Left ventricle myocardium inferior (tissue), 1 donor: ENCODE results near the gene NSF. TPM values are rescaled to one million over a fixed set of nuclear protein-coding genes. Genes with fewer than 3 reads are reported as not detected.

Source experiments
- DNase-seq: peaks from one replicate; pipeline ENCODE4 v3.0.0-alpha.2; 2020
- H3K27ac ChIP-seq: fragments of 200-600 bp; replicated peaks from 2 replicates; pipeline ENCODE4 v1.8.0; 2021
- H3K27me3 ChIP-seq: fragments of 200-600 bp; 2 replicates; pipeline ENCODE4 v1.8.0; 2021; ENCODE audit warnings: low read depth
- H3K36me3 ChIP-seq: fragments of 200-600 bp; 2 replicates; pipeline ENCODE4 v1.8.0; 2021
- H3K4me1 ChIP-seq: fragments of 200-600 bp; 2 replicates; pipeline ENCODE4 v1.8.0; 2021
- H3K4me3 ChIP-seq: fragments of 200-600 bp; 2 replicates; pipeline ENCODE4 v1.8.0; 2021; ENCODE audit warnings: mild to moderate bottlenecking, moderate library complexity
- H3K9me3 ChIP-seq: fragments of 200-600 bp; replicated peaks from 2 replicates; pipeline ENCODE4 v1.8.0; 2021
- intact Hi-C: fragments of 100-400 bp; cut with micrococcal nuclease; formaldehyde crosslinking; loops from one replicate; pipeline ENCODE4 v1.11.0; 2022
- total RNA-seq: library from RNA; stranded (reverse); fragmentation: NEBNext Ultra II Directional; extraction: Animal tissue kit (Norgen Biotek cat#: 25700); gene quantifications from one replicate; pipeline ENCODE4 v1.2.1, GENCODE V29; 2021
- TF ChIP-seq, protein P1 (sequence below): fragments of 200-600 bp; IDR thresholded peaks from 2 replicates; pipeline ENCODE4 v1.8.0; 2021; ENCODE audit warnings: antibody characterized with exemption, mild to moderate bottlenecking, borderline replicate concordance
- donor health status: DM: no; HTN: yes; CAD: no; lungs with severe emphysema.

The NSF gene
- total RNA-seq, 1 donor from 2014 or later = 29.0 TPM

DNA sequence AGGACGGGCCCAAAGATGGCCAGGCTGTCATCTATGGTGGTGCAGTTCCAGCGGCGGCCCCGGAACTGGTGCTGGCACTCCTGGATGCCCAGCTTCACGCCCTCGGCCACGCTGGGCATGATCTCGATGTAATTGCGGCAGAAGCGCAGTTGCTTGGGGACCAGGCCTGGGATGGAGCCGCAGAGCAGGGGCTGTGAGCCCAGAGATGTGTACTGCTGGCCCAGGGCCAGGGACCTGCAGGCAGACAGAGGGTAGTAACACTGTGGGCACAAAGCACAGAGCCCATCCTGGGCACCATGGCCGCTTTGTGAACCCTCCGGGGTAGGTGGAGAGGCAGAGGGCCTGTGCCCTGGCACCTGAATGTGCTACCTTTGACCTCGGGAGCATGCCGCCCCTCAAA is 183.2 kb downstream of the NSF start:
- Histone ChIP-seq H3K4me3 (no peak overlapping the region), H3K27ac (no peak overlapping the region), H3K27me3 (peaks cover 42% of the 10 kb centered on the region), H3K4me1 (peaks cover 15% of the 10 kb centered on the region), H3K9me3 (no peaks in the 10 kb centered on the region), H3K36me3 (no peaks in the 10 kb centered on the region)
- TF ChIP-seq, protein P1, sequence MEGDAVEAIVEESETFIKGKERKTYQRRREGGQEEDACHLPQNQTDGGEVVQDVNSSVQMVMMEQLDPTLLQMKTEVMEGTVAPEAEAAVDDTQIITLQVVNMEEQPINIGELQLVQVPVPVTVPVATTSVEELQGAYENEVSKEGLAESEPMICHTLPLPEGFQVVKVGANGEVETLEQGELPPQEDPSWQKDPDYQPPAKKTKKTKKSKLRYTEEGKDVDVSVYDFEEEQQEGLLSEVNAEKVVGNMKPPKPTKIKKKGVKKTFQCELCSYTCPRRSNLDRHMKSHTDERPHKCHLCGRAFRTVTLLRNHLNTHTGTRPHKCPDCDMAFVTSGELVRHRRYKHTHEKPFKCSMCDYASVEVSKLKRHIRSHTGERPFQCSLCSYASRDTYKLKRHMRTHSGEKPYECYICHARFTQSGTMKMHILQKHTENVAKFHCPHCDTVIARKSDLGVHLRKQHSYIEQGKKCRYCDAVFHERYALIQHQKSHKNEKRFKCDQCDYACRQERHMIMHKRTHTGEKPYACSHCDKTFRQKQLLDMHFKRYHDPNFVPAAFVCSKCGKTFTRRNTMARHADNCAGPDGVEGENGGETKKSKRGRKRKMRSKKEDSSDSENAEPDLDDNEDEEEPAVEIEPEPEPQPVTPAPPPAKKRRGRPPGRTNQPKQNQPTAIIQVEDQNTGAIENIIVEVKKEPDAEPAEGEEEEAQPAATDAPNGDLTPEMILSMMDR = no peak
- intact Hi-C loops = no loop called here
- DNase-seq = no peak

DNA sequence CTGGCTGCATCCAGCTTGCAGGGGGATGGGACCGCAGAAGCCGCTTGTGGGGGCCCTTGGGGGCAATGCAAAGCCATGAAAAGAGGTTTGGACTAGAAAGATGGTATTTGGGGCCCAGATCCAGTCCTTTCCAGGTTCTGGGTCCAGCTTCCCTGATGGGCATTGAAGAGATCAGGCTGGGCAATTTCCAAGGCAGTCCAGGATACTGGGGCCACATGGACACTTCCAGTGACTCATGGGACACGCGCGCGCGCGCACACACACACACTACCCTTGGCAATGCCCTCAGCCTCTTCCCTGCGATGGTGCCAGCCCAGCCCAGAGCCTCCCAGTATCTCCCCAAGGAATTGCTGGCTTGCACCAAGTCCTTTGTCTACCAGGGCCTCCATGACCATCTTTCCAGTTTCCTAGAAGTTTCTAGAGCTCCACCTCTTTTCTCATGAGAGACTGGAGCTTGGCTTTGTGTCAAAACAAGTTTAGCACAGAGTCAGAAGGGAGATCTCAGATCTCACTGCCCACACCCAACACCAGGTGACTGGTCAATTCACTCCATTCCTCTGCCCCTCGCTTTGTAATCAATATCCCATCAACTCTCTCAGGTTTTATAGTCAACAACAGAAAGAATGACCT is 183.8 kb downstream of the NSF start:
- no peaks in the 10 kb centered on the region for H3K36me3 ChIP-seq
- TF ChIP-seq, protein P1 = no peak
- H3K4me1 ChIP-seq = peaks cover 15% of the 10 kb centered on the region
- H3K9me3 ChIP-seq = no peaks in the 10 kb centered on the region
- no peak for DNase-seq
- H3K27ac ChIP-seq = no peak overlapping the region
- intact Hi-C loops = no loop called here
- peaks cover 42% of the 10 kb centered on the region for H3K27me3 ChIP-seq
- H3K4me3 ChIP-seq = no peak overlapping the region

DNA sequence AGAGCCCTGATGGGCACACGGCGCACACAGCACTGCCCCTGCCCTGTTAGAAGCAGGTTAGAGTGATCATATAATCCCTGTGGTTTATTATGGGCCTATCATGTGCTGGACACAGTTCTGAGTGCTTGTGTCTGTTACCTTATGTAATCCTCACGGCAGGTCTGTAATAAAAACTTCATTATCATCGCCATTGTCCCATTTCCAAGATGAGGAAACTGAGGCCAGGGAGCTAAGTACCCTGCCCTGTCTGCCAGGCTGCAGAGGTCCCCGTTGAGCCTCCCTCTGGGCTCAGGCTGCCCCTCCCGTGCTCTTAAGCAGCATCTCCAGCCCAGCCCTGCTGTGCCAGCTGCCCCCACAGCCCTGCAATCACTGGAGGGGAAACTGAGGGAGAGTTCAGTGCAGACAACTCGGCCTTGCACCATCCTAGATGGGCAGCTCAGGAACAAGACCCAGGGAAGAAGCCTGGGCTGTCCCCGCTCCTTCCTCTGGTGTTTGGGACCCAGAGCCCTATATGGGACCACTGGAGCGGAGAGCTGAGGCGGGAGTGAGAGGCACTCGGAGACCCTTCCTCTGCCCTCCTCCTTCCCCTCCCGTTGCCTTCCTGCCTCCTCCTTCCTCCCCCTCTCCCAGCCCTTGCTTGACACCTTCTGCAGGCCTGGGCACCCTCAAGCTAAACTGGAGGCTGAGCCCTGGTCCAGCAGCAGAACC is 186.0 kb downstream of the NSF start:
- no peak overlapping the region for H3K27ac ChIP-seq
- H3K4me3 ChIP-seq = no peak overlapping the region
- H3K27me3 ChIP-seq = peaks cover 36% of the 10 kb centered on the region
- H3K36me3 ChIP-seq = no peaks in the 10 kb centered on the region
- TF ChIP-seq, protein P1 = no peak
- no peak for DNase-seq
- H3K9me3 ChIP-seq = no peaks in the 10 kb centered on the region
- H3K4me1 ChIP-seq = peaks cover 8% of the 10 kb centered on the region
- intact Hi-C loops = no loop called here

DNA sequence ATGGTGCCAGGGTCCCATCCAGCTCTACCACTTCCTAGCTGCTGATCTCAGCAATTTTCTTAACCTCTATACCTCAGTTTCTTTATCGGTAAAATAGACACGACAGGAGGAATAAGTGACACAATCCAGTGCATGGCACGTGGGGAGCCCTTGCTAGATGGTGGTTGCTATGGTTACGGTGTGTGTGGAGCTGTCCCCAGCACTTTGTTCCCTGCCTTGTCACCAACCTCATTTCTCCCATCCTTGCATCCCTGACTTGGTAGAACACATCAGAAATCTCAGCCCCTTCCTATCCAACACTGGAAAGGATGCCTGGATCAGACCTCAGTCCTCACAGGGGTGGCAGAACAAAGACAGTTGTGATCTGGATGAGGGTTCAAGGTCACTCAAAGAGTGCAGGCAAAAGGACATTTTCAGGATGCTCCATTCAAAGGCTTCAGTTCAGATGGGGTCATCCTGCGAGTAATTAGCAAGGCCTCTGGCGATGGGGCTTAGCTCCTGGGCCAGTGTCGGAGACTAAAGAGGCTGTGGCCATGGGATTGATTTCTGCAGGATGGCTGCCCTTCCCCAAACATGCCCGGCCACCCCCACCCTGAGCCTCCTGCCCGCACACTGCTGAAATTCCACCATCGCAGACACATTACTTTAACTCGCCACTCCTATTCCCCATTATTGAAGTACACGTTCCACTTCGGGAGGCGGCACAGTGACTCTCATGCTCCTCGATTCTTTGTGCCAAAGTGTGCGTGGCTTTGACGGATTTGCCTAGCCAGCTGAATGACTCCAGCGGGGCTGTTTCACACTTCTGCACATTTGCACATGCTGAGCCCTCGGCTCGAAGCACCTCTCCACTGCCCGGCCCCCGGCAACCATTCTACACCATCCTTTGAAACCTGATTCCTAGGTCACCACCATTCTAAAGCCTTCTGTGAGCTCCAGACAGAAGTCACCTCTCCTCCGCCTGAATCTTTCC is 187.8 kb downstream of the NSF start:
- DNase-seq = no peak
- H3K9me3 ChIP-seq = no peaks in the 10 kb centered on the region
- H3K27ac ChIP-seq = no peak overlapping the region
- H3K27me3 ChIP-seq = peaks cover 33% of the 10 kb centered on the region
- intact Hi-C loops = no loop called here
- H3K4me3 ChIP-seq = no peak overlapping the region
- TF ChIP-seq, protein P1 = no peak
- H3K36me3 ChIP-seq = no peaks in the 10 kb centered on the region
- H3K4me1 ChIP-seq = no peaks in the 10 kb centered on the region

DNA sequence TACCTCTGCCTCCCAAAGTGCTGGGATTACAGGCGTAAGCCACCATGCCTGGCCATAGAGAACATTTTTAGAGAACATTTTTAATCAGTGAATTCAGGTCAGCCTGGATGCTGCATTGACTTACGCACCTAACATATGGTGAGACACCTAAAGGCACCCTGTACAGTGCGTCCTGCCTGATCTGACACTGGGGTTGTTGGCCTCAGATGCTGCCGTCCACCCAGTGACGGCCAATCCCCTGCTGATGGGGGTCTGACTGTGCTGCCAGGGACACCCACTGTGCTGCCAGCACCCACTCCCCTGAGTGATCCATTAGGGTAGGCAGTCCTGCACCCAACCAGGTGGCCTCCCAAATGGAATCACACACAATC is 189.5 kb downstream of the NSF start:
- TF ChIP-seq, protein P1 = no peak
- H3K36me3 ChIP-seq = no peaks in the 10 kb centered on the region
- H3K4me3 ChIP-seq = no peak overlapping the region
- H3K9me3 ChIP-seq = no peaks in the 10 kb centered on the region
- no peak overlapping the region for H3K27ac ChIP-seq
- no peaks in the 10 kb centered on the region for H3K4me1 ChIP-seq
- intact Hi-C loops = no loop called here
- no peak for DNase-seq
- peaks cover 38% of the 10 kb centered on the region for H3K27me3 ChIP-seq
